HL-60/S4 treated with retinoic acid at 250 ng/mL for 4 days and 3 days (cell line): Measurements from ENCODE around the gene SLC26A11.
"Not testable (repeated sequence)": the region's sequence is repeated elsewhere in the genome, so short reads cannot be mapped to it uniquely, and the experiment has no call there.

ENCODE experiments used
- in situ Hi-C: fragments of 300-500 bp; cut with MboI; formaldehyde crosslinking; loops from 2 replicates; pipeline ENCODE4 v1.7.0; 2022; ENCODE audit warnings: low sequenced_read_pairs

Gene SLC26A11

GRCh38 chr17:80299350-80300100 lies 79.3 kb downstream of the SLC26A11 start:
- in situ Hi-C loops: not testable (repeated sequence)

DNA sequence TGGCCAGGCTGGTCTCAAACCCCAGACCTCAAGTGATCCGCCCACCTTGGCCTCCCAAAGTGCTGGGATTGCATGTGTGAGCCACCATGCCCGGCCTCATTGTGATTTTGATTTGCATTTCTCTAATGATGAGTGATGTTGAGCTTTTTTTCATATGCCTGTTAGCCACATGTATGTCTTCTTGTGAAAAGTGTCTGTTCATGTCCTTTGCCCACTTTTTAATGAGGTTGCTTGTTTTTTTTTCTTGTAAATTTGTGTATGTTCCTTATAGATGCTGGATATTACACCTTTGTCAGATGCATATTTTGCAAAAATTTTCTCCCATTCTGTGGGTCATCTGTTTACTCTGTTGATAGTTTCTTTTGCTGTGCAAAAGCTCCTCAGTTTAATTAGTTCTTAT lies 80.5 kb downstream of the SLC26A11 start:
- in situ Hi-C loops: not testable (repeated sequence)
